ENCODE data around the gene NOL4L.
A peak's percentile ranks its signal among the peaks of the same experiment; 100 is the strongest.
"Not testable (repeated sequence)": the region's sequence is repeated elsewhere in the genome, so short reads cannot be mapped to it uniquely, and the experiment has no call there.

NOL4L gene

GRCh38 chr20:32596681-32597252 lies 11.6 kb upstream of the NOL4L start:
- no peak for DNase-seq (ENCODE audit: low spot score)

DNA sequence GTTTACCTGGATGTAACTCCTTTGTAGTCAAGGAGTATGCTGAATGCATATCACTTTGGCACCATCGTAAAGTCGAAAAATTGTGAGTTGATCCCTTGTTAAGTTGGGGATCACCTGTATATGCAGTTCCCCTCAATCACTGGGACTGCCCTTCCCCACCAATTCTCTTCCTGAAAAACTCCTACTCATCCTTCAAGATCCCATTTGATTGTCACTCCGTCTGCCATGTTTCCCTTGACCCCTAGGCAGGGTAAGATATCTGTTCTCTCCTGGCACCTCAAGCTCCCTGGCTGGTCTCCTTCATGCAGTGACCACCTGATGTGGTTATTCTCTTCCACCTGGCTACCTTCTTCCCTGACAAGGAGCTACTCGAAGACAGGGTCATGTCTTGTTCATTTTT lies 10.0 kb upstream of the NOL4L start:
- no peak for DNase-seq (ENCODE audit: low spot score)

- not testable (repeated sequence) for DNase-seq (ENCODE audit: low spot score)
Measured at GRCh38 chr20:32594669-32595068, 9.5 kb upstream of the NOL4L start.

DNA sequence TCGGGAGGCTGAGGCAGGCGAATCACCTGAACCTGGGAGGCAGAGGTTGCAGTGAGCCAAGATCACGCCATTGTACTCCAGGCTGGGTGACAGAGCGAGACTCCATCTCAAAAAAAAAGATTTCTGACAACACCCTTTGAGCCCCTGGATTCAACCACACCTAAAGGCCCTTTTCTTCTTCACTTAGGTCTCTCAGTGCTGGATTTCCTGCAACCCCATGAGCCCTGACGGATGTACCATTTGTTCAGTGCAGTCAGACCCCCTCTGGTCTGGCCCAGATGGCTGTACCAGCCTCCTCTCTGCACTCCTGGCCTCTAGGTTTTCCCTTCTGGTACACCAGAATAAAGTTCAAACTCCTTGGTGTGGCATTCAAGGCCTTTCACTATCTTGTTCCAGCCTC lies 9.1 kb upstream of the NOL4L start:
- no peak for DNase-seq (ENCODE audit: low spot score)

DNA sequence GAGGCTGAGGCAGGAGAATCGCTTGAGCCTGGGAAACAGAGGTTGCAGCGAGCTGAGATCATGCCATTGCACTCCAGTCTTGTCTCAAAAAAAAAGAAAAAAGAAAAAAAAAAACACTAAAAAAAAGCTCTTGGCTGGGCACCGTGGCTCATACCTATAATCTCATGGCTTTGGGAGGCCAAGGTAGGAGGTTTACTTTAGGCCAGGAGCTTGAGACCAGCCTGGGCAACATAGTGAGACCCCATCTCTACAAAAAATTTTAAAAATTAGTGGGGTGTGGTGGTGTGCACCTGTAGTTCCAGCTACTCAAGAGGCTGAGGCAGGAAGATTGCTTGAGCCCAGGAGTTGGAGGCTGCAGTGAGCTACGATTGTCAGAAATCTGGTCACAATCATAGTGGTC lies 7.5 kb upstream of the NOL4L start:
- DNase-seq (ENCODE audit: low spot score), result not testable (repeated sequence)

DNA sequence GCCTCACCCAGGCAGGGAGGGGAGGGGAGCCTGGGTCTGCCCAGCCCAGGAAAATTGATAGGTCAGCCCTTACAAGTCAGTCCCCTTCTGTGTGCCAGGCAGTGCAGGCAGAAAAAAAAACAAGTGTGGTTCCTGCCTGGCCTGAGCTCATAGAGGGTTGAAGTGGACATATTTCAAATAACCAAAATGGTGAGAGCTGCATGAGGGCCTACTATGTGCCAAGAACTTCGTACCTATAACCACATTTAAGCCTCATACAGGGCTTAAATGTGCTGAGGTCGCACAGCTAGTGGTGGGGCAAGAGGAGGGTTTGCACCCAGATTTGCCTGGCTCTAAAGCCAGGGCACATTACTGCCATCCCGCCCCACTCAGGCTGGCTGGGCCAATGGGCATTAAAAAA lies 6.9 kb upstream of the NOL4L start:
- no peak for DNase-seq (ENCODE audit: low spot score)

DNA sequence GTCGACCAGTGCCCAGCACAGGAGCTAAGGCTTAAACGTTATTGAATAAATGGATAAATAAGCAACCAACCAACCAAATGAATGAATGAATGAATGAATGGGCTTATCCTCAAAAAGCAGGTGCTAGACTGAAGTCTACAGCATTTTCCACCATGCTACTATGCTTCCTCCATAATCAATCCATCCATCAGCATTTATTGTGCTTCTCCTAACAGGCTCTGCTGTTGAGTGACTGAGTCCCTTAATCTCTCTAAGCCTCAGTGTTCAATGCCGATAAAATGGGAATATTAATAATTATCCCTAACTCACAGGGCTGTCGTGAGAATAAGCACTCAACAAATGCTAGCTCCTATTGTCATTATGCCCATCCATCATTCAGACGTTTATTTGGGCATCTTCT lies 4.6 kb upstream of the NOL4L start:
- DNase-seq (ENCODE audit: low spot score), result no peak

DNA sequence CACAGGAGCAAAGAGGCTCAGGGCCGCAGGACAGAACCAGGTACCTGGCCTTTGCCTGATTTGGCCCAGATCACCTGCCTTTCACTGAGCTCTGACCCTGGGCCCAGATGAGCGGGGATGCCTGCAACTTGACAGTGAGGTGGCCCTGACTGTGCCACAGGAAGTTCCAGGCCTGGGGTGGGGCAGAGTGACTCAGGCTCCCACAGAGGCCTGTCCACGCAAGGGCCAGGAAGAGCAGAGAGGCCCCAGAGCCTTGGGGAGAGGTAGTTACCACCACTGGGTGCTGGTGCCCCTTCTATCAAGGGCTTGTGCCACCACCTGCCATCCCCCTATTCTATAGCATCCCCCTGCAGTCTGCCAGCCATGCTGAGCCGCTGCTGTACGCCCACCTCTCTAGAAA lies 4.1 kb upstream of the NOL4L start:
- DNase-seq (ENCODE audit: low spot score), result no peak

- no peak for DNase-seq (ENCODE audit: low spot score)
Measured at GRCh38 chr20:32588040-32588439, 2.9 kb upstream of the NOL4L start.

DNA sequence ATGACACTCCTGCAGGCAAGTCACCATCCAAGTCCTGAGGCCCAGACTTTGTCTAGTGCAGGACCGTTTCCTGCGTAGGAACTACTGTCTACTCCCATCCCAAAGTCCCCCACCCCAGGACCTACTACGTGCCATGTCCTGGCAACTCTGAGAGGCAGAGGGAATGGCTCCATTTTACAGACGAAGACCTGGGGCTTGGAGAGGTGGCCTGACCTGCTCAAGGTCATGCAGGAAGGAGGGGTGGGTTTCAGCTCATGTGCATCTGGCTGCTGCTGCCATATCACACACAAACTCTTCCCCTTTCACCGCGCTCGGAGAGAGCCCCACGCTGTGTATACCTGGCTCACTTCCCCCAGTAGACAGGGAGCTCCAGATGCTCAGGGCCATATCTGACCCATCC lies 1.2 kb upstream of the NOL4L start:
- DNase-seq (ENCODE audit: low spot score), result no peak

GRCh38 chr20:32585586-32586127 lies 524 bp upstream of the NOL4L start:
- DNase-seq (ENCODE audit: low spot score), result peak; percentile 60

DNA sequence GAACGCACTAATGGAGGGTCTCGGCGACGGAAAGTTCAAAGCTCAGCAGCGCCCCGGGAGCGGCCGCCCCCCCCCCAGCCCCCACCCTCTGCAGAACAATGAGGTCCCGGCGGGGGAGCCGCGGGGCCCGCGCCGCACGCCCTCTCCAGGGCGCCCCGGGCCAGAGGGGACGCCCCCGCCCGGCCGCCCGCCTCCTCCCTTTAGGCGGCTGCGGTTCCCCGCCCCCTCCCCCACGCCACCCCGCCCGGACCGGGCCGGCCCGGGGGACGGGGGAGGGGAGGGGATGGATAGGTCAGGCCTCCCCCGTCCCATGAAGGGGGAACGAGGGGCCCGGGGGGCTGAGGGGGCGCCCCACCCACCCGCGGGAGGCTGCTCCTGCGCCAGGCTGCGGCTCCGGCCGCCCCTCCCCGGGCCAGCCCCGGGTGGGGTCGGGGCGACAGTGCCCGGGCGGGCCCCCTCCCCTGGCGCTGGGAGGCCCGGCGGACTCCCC lies 1.5 kb downstream of the NOL4L start:
- peak; percentile 57 for DNase-seq (ENCODE audit: low spot score)

DNA sequence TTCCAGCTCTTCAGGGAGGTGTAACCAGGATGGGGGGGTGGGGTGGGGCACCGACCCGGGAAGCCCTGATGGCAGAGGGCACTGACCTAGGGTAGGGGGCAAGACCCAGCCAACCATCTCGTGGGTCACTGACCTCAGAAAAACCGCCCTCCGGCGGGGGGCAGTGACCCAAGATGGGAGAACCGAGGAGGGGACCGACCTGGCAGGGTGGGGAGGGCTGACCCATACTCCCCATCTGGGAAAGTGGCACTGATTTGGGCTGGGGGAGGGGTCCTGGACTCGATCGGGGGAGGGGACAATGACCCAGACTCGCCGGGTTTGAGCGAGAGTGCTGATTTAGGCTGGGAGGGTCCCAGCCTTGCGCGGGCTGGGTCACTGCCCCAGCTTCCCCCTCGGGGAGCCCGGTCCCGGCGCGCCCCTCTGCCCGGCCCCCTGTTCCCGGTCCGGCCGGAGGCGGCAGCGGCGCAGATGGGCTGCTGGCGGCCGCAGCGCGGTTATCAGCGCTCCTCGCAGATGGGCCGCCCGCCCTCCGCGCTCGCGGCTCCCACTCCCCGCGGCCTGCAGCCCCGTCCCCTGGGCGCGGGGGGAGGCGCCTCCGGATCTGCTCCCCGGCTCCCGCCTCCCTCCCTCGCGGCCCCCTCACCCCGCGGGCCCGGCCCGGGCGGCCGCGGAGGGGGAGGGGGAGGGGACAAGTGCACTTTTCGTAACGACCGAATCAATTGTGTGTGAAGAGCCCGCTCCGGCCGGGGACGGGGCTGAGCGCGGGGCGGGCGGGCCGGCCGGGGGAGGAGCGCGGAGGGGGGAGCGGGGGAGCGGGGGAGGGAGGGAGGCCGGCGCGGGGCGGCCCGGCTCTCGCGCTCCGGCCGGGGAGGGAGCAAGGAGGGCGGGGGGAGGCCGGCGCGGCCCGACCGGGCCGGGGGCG lies 2.2 kb downstream of the NOL4L start:
- DNase-seq (ENCODE audit: low spot score), result peak; percentile 71

DNA sequence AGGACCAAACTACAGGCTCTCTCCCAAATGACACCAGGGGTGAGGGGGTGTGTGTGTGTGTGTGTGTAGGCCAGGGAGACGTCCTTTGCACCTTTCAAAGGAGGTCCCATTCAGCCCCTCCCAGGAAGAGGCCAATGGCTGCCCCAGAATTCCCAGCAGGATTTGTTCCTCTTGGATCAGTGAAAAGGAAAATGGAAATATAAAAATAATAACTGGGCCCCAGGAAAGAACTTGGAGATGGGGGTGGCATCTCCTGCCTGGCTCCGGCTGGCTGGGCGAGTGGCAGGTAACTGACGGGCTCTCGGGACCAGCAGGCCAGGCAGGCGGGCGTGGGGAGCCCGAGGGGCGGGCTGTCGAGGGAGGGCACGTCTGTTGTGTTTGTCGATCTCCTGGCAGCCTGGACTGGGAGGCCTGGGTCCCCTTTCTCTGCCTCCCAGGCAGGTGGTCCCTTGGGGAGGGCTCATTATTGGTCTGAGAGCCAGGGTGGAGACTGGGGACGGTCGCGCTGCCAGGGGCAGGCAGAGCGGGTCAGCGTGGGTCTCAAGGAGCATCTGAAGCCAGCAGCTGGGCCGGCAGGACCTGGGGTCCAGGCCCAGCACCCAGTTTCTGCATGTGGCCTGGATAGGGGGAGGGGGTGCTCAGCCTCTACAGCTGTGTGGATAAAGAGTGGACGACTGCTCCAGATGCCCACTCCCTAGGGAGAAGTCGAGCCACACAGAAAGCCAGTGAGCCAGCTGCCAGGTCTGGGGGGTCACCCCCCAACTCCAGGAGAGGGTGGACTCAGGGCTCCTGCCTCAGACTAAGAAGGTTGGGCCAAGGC lies 3.1 kb downstream of the NOL4L start:
- DNase-seq (ENCODE audit: low spot score), result no peak

DNA sequence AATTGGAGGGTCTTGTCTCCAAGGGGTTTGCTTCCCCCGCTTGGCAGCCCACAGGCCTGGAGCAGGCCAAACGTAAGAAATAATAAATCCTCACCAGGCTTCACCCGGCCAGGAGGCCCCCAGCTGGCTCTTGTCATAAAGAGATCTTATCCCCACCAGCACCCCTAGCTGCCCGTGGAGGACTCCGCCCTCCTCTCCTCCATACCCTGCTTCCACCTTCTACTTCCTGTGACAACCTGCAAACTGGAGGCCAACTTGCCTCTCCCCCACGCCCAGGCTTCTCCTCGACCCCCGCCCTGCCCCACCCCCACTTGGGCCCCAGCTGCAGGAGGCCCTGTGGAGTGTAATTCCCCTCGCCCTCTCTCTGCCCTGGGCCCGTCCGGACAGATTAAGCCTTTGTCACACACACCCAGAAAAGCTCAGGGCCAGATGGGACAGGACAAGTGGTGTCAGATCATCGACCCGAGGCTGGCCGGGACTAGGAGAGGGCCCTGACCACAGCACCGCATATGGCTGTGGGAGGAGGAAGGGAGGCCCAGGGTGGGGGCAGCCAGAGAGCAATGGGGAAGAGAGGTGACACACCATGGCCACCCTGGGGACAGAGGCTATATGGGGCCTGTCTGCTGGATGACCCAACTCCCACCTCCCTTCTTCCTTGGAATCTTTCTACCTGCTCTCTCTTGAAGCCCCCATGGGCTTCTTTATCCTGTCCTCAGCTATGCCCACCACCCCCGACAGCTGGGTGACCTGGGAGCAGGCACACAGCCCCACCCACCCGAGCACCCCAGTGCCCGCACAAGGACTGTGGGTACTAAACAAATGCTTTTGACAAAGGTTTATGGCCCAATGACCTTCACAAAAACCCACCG lies 3.9 kb downstream of the NOL4L start:
- DNase-seq (ENCODE audit: low spot score), result no peak

- no peak for DNase-seq (ENCODE audit: low spot score)
Measured at GRCh38 chr20:32580219-32580969, 4.7 kb downstream of the NOL4L start.

GRCh38 chr20:32578840-32579390 lies 6.2 kb downstream of the NOL4L start:
- no peak for DNase-seq (ENCODE audit: low spot score)

GRCh38 chr20:32578062-32578461 lies 7.1 kb downstream of the NOL4L start:
- not testable (repeated sequence) for DNase-seq (ENCODE audit: low spot score)

DNA sequence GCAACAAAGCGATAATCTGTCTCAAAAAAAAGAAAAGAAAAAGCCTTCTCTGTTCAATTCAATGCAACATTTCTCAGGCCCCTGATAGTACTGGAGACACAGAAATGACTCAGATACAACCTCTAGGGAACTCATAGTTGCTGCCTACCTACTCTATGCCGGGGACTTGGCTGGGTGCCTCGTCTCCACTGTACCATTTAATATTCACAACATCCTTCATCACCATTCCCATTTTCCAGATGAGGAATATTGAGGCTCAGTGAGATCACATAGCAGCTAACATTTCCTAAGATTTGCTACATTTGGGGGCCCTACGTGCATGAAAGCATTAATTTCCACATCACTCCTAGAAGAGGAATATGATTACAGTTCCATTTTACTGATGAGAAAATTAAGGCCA lies 7.5 kb downstream of the NOL4L start:
- DNase-seq (ENCODE audit: low spot score), result no peak

DNA sequence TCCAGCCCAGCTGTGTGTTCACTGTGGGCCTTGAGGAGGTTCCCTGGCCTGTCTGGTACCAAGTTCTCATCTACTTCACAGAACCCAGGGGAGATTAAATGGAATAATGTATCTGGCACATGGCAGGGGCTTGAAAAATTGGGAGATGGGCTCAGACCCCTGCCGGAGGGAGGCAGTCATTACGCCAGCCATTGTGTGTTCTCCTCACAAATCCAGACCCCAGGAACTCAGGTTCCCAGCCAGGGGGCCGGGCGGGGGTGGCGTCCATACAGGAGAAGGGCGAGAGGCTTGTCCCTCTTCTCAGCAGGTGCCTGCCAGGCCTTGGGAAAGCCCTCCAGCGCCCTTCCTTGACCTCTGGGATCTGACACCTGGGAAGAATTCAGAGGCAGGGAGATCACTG lies 8.1 kb downstream of the NOL4L start:
- DNase-seq (ENCODE audit: low spot score), result no peak

Data from iPS-NIHi11 (cell line).